H1 (cell line): ENCODE data around the gene BSG. TPM values are rescaled to one million over a fixed set of nuclear protein-coding genes. Genes with fewer than 3 reads are reported as not detected.

ENCODE experiments used
- CTCF ChIA-PET: fragments of 300-600 bp; sonication (Branson Sonifier 250); formaldehyde crosslinking; loops from one replicate; lab custom pipeline; 2021; ENCODE audit not compliant: partially characterized antibody; lab: Charles Lee
- POLR2A ChIA-PET: fragments of 300-600 bp; sonication (Branson Sonifier 250); formaldehyde crosslinking; loops from one replicate; lab custom pipeline; 2021; ENCODE audit warnings: inconsistent platforms; ENCODE audit not compliant: partially characterized antibody; lab: Charles Lee
- DNase-seq, 2 experiments: peaks; one replicate each; pipeline versions ENCODE4 v3.0.0 to v3.0.0-alpha.2; 2010 to 2022; ENCODE audit warnings: low spot score in 2 of 2, low read depth in 1 of 2, mixed read lengths in 1 of 2
- FAIRE-seq: peaks from 2 replicates; lab custom pipeline; 2011; peaks lifted over from hg19 to GRCh38; lab: Jason Lieb, UNC
- H2AFZ ChIP-seq: 2 replicates; pipeline ENCODE4 v1.8.1; 2012; ENCODE audit warnings: low read length, inconsistent platforms
- H2AK5ac ChIP-seq: 2 replicates; pipeline ENCODE4 v1.6.1; 2013; ENCODE audit warnings: low read depth, low read length
- H2BK120ac ChIP-seq: replicated peaks from 2 replicates; pipeline ENCODE3; 2013; ENCODE audit warnings: low read depth, low read length, inconsistent platforms
- H2BK12ac ChIP-seq: 2 replicates; pipeline ENCODE4 v1.6.1; 2013; ENCODE audit warnings: low read depth, low read length
- H2BK15ac ChIP-seq: 2 replicates; pipeline ENCODE4 v1.6.1; 2013; ENCODE audit warnings: low read length
- H2BK20ac ChIP-seq: 2 replicates; pipeline ENCODE4 v1.6.1; 2013; ENCODE audit warnings: low read length
- H2BK5ac ChIP-seq: 2 replicates; pipeline ENCODE4 v1.6.1; 2013; ENCODE audit warnings: low read depth, low read length
- H3K14ac ChIP-seq: 2 replicates; pipeline ENCODE4 v1.6.1; 2013; ENCODE audit warnings: inconsistent platforms; ENCODE audit not compliant: insufficient read length
- H3K18ac ChIP-seq: 2 replicates; pipeline ENCODE4 v1.6.1; 2013; ENCODE audit warnings: low read length; ENCODE audit errors: extremely low read depth
- H3K23ac ChIP-seq: 2 replicates; pipeline ENCODE4 v1.6.1; 2013; ENCODE audit warnings: inconsistent platforms; ENCODE audit not compliant: insufficient read length
- H3K23me2 ChIP-seq: 2 replicates; pipeline ENCODE4 v1.6.1; 2013; ENCODE audit warnings: low read depth, low read length
- H3K27ac ChIP-seq: 2 replicates; pipeline ENCODE4 v1.6.1; 2011; ENCODE audit warnings: low read depth, low read length, inconsistent platforms
- H3K27me3 ChIP-seq, 4 experiments: replicated peaks in 1 of 4; 1 replicate in 1 of 4; 2 replicates in 3 of 4; pipeline versions ENCODE4 v1.6.1 to v1.8.1; 2011 to 2013; ENCODE audit warnings: low read length in 3 of 4, mild to moderate bottlenecking in 3 of 4, inconsistent platforms in 2 of 4, mixed read lengths in 2 of 4, moderate library complexity in 1 of 4; ENCODE audit not compliant: control insufficient read depth in 3 of 4, insufficient read depth in 3 of 4; ENCODE audit errors: extremely low read depth in 1 of 4
- H3K36me3 ChIP-seq, 4 experiments: 2 replicates each; pipeline versions ENCODE4 v1.6.1 to v1.8.1; 2011 to 2013; ENCODE audit warnings: mild to moderate bottlenecking in 4 of 4, low read length in 3 of 4, moderate library complexity in 2 of 4, control low read depth in 1 of 4, inconsistent platforms in 1 of 4; ENCODE audit not compliant: insufficient read depth in 4 of 4, control insufficient read depth in 2 of 4
- H3K4ac ChIP-seq: replicated peaks from 2 replicates; pipeline ENCODE3; 2013; ENCODE audit warnings: low read length, low read depth, mixed read lengths, inconsistent platforms; ENCODE audit not compliant: insufficient read length
- H3K4me1 ChIP-seq, 4 experiments: replicated peaks in 1 of 4; 1 replicate in 1 of 4; 2 replicates in 3 of 4; pipeline versions ENCODE4 v1.6.1 to v1.8.1; 2011 to 2013; ENCODE audit warnings: low read length in 3 of 4, inconsistent platforms in 2 of 4, mixed read lengths in 1 of 4; ENCODE audit not compliant: insufficient read depth in 4 of 4, control insufficient read depth in 3 of 4
- H3K4me2 ChIP-seq, 2 experiments: 2 replicates each; pipeline versions ENCODE4 v1.6.1 to v1.8.1; 2011 to 2013; ENCODE audit warnings: low read depth in 2 of 2, low read length in 2 of 2, control low read depth in 1 of 2, inconsistent platforms in 1 of 2, mild to moderate bottlenecking in 1 of 2; ENCODE audit not compliant: insufficient read depth in 1 of 2
- H3K4me3 ChIP-seq, 4 experiments: fragments of 200-600, 300-600 bp in 1 of 4; sonication (generic), shearing (Covaris generic), sonication (Bioruptor Twin) in 1 of 4; 2 replicates each; pipeline versions ENCODE4 v1.5.1 to v1.8.1; 2011 to 2016; ENCODE audit warnings: low read length in 4 of 4, low read depth in 3 of 4, control low read depth in 2 of 4, inconsistent platforms in 2 of 4, mild to moderate bottlenecking in 2 of 4, mixed read lengths in 1 of 4, moderate library complexity in 1 of 4; ENCODE audit not compliant: insufficient read depth in 2 of 4; ENCODE audit errors: extremely low read depth in 1 of 4
- H3K56ac ChIP-seq: replicated peaks from 2 replicates; pipeline ENCODE3; 2013; ENCODE audit warnings: low read depth, mild to moderate bottlenecking, mixed read lengths, low read length, inconsistent platforms; ENCODE audit not compliant: insufficient read length
- H3K79me1 ChIP-seq: 2 replicates; pipeline ENCODE4 v1.6.1; 2013; ENCODE audit warnings: low read depth, low read length, control low read depth
- H3K79me2 ChIP-seq, 2 experiments: 2 replicates each; pipeline versions ENCODE4 v1.6.1 to v1.8.1; 2012 to 2013; ENCODE audit warnings: low read length in 2 of 2, mild to moderate bottlenecking in 2 of 2, inconsistent platforms in 1 of 2; ENCODE audit not compliant: insufficient read depth in 2 of 2, control insufficient read depth in 1 of 2
- H3K9ac ChIP-seq, 4 experiments: replicated peaks in 1 of 4; 1 replicate in 1 of 4; 2 replicates in 3 of 4; pipeline versions ENCODE4 v1.6.1 to v1.8.1; 2011 to 2013; ENCODE audit warnings: low read depth in 3 of 4, low read length in 3 of 4, control low read depth in 2 of 4, mild to moderate bottlenecking in 2 of 4, moderate library complexity in 2 of 4, inconsistent platforms in 1 of 4; ENCODE audit errors: extremely low read depth in 1 of 4
- H3K9me3 ChIP-seq, 2 experiments: 2 replicates each; pipeline versions ENCODE4 v1.6.1 to v1.8.1; 2012 to 2013; ENCODE audit warnings: mild to moderate bottlenecking in 2 of 2, moderate library complexity in 2 of 2, control low read depth in 1 of 2, inconsistent platforms in 1 of 2, low read depth in 1 of 2, low read length in 1 of 2, mixed read lengths in 1 of 2; ENCODE audit not compliant: insufficient read depth in 2 of 2
- H4K20me1 ChIP-seq, 2 experiments: replicated peaks in 1 of 2; 2 replicates each; pipeline versions ENCODE3 to v1.8.1; 2011 to 2013; ENCODE audit warnings: inconsistent platforms in 2 of 2, low read length in 2 of 2, mild to moderate bottlenecking in 1 of 2; ENCODE audit not compliant: insufficient read depth in 2 of 2, control insufficient read depth in 1 of 2
- H4K5ac ChIP-seq: 2 replicates; pipeline ENCODE4 v1.6.1; 2013; ENCODE audit warnings: low read length, low read depth, mixed read lengths, inconsistent platforms; ENCODE audit not compliant: insufficient read length
- H4K8ac ChIP-seq: 2 replicates; pipeline ENCODE4 v1.8.0; 2013; ENCODE audit warnings: mild to moderate bottlenecking, moderate library complexity, low read length, inconsistent platforms; ENCODE audit not compliant: insufficient read depth; ENCODE audit errors: extremely low read depth
- H4K91ac ChIP-seq: replicated peaks from 2 replicates; pipeline ENCODE3; 2013; ENCODE audit warnings: low read length, mixed read lengths, inconsistent platforms; ENCODE audit not compliant: insufficient read length
- CEBPB ChIP-seq: IDR thresholded peaks from 2 replicates; pipeline ENCODE4 v1.6.1; 2012; ENCODE audit warnings: low read depth, low read length
- CREB1 ChIP-seq: IDR thresholded peaks from 2 replicates; pipeline ENCODE4 v1.6.1; 2012; ENCODE audit warnings: inconsistent platforms
- CTCF ChIP-seq, 3 experiments: IDR thresholded peaks; 1 replicate in 2 of 3; 2 replicates in 1 of 3; pipeline versions ENCODE4 v1.5.1 to v1.6.1; 2011; ENCODE audit warnings: low read length in 3 of 3, mild to moderate bottlenecking in 3 of 3, inconsistent platforms in 2 of 3, low read depth in 1 of 3, moderate library complexity in 1 of 3; ENCODE audit not compliant: insufficient read depth in 1 of 3; ENCODE audit errors: control extremely low read depth in 1 of 3
- HDAC2 ChIP-seq, 2 experiments: fragments of 300-600 bp in 1 of 2; sonication (generic) in 1 of 2; IDR thresholded peaks; 2 replicates each; pipeline ENCODE4 v1.6.1; 2011 to 2012; ENCODE audit warnings: low read depth in 2 of 2, low read length in 2 of 2, mild to moderate bottlenecking in 2 of 2, moderate library complexity in 2 of 2, borderline replicate concordance in 1 of 2, inconsistent platforms in 1 of 2
- NRF1 ChIP-seq: IDR thresholded peaks from 2 replicates; pipeline ENCODE4 v1.6.1; 2011; ENCODE audit warnings: mild to moderate bottlenecking, low read depth, low read length, improper control_type of control experiment
- PHF8 ChIP-seq: fragments of 200-600 bp; sonication (generic); conservative IDR thresholded peaks from 2 replicates; pipeline ENCODE4 v1.7.1; 2012; ENCODE audit warnings: low read depth, mild to moderate bottlenecking, inconsistent platforms, low read length, moderate library complexity
- SRF ChIP-seq: IDR thresholded peaks from 2 replicates; pipeline ENCODE4 v1.6.1; 2011; ENCODE audit warnings: mild to moderate bottlenecking, low read depth, low read length, moderate library complexity
- TAF1 ChIP-seq: IDR thresholded peaks from 2 replicates; pipeline ENCODE4 v1.6.1; 2011; ENCODE audit warnings: mild to moderate bottlenecking, low read depth, low read length
- WGBS, 2 experiments: shearing (Covaris generic) in 1 of 2; methylation state at CpG; one replicate each; pipeline versions ENCODE4 v1.1.6 to v1.1.7; 2013 to 2015; ENCODE audit warnings: low lambda C conversion rate in 2 of 2, mixed read lengths in 2 of 2, inconsistent platforms in 1 of 2, low coverage in 1 of 2, missing lambda C conversion rate in 1 of 2; ENCODE audit not compliant: insufficient replicate concordance in 2 of 2, insufficient coverage in 1 of 2, insufficient read length in 1 of 2; ENCODE audit errors: extremely low coverage in 1 of 2, missing lambda C conversion rate in 1 of 2; 5-methylcytosine and 5-hydroxymethylcytosine counted together
- polyA plus RNA-seq, 7 experiments: library from polyadenylated mRNA; depleted of rRNA in 3 of 7; stranded (reverse) in 5 of 7; unstranded in 2 of 7; fragments of >200 nt in 5 of 7; fragments of 200-250 nt in 2 of 7; gene quantifications; 1 replicate in 5 of 7; 2 replicates in 1 of 7; 4 replicates in 1 of 7; pipeline versions ENCODE4 v1.2.1 to v1.2.3, GENCODE V29; 2011 to 2013; ENCODE audit warnings: missing spikeins in 2 of 7, mixed read lengths in 2 of 7
- total RNA-seq: library from RNA; stranded (reverse); fragmentation: NEBNext Ultra II Directional; extraction: Animal tissue kit (Norgen Biotek cat#: 25700); gene quantifications from 2 replicates; pipeline ENCODE4 v1.2.1, GENCODE V29; 2021

BSG gene
- total and polyA plus RNA-seq, 2 of the 8 experiments (the other 6 are each of a cell fraction or from before 2014, with no cell fraction given), result 726 to 1,055 TPM

- peak overlapping the region; percentile 77; the same call in 1 of the 2 replicates for H3K27ac ChIP-seq
- H2BK120ac ChIP-seq, result peak overlapping the region; percentile 78
- WGBS, 2 experiments, result 2% methylated on average over 56 of the region's 103 CpGs; no CpG with 5 or more reads in 1 of the 2 experiments
- no peak overlapping the region for H3K23ac ChIP-seq
- H4K8ac ChIP-seq, result peak overlapping the region; percentile 95
- no peak overlapping the region for H2BK20ac ChIP-seq
- H3K23me2 ChIP-seq, result peaks cover 5% of the 10 kb centered on the region; the same call in 1 of the 2 replicates
- peak overlapping the region; percentile 96 for H4K5ac ChIP-seq
- peaks cover 0 to 10% (median 8%) of the 10 kb centered on the region in 4 experiments; a peak in 6 of 7 replicates for H3K4me1 ChIP-seq
- H2BK12ac ChIP-seq, result no peak overlapping the region
- H3K56ac ChIP-seq, result peak overlapping the region; percentile 79
- no peak overlapping the region for H2AK5ac ChIP-seq
- ChIA-PET CTCF (interaction anchor here (0.8 to 3.7 kb wide), 10 partner anchors 10 to 147 kb away, joined by 3 to 26 read pairs (median 6); no protein-coding TSS in a partner anchor), POLR2A (interaction anchor here (0.8 to 5.1 kb wide), 18 partner anchors 11 to 267 kb away, joined by 3 to 43 read pairs (median 6); partner anchors contain the start of genes C2CD4C and GZMM)
- peaks cover 22 to 26% of the 10 kb centered on the region in 2 experiments for H4K20me1 ChIP-seq
- peak overlapping the region; percentile 87; the same call in 1 of the 2 replicates for H2AFZ ChIP-seq
- H3K27me3 ChIP-seq, result no peaks in the 10 kb centered on the region
- peak in 1 of 2 experiments; percentile 94 for DNase-seq
- H3K36me3 ChIP-seq, result peaks cover 3 to 6% (median 6%) of the 10 kb centered on the region in 4 experiments; a peak in 4 of 8 replicates
- peak overlapping the region; percentile 22 to 94 (median 48); a peak in 5 of 7 replicates for H3K9ac ChIP-seq
- H2BK5ac ChIP-seq, result peak overlapping the region; percentile 85; the same call in 1 of the 2 replicates
- H3K4ac ChIP-seq, result no peak overlapping the region
- no peak for FAIRE-seq
- peaks cover 13% of the 10 kb centered on the region for H3K79me1 ChIP-seq
- H3K18ac ChIP-seq, result peak overlapping the region; percentile 96
- H2BK15ac ChIP-seq, result no peak overlapping the region; the same call in 1 of the 2 replicates
- no peaks in the 10 kb centered on the region; a peak in 1 of 4 replicates for H3K9me3 ChIP-seq
- peak overlapping the region; percentile 67 to 89 for H3K4me2 ChIP-seq
- peak overlapping the region; percentile 63 to 96 (median 82) for H3K4me3 ChIP-seq
- H4K91ac ChIP-seq, result peak overlapping the region; percentile 65
- H3K79me2 ChIP-seq, result peaks cover 0 to 40% of the 10 kb centered on the region in 2 experiments; a peak in 2 of 4 replicates
- no peak overlapping the region for H3K14ac ChIP-seq
- TF ChIP-seq TAF1, result peak; percentile 66
- TF ChIP-seq CEBPB, result no peak
- no peak for TF ChIP-seq SRF
- TF ChIP-seq PHF8, result peak; percentile 64
- TF ChIP-seq CREB1, result 0 out of 2 replicates have a peak, but pooled peaks have one; percentile 34
- TF ChIP-seq HDAC2 (IDR thresholded peaks at IDR 0.05; ENCODE audit: borderline replicate concordance in 1 of 2, low read depth in 2 of 2, low read length in 2 of 2), result 0 out of 4 replicates have a peak, but pooled peaks of 1 of the 2 experiments have one; percentile 31
- no peak for TF ChIP-seq CTCF (IDR thresholded peaks at IDR 0.05; ENCODE audit: control extremely low read depth in 1 of 3, insufficient read depth in 1 of 3, low read depth in 1 of 3, low read length in 3 of 3)
- TF ChIP-seq NRF1, result peak; percentile 86
Observed at GRCh38 chr19:531009-531752, 41.2 kb upstream of the BSG start.
